ENCODE measurements around the gene G3BP1.

GRCh38 chr5:151787817-151788216, 16.1 kb downstream of the G3BP1 start:
- TF ChIP-seq, protein P1, sequence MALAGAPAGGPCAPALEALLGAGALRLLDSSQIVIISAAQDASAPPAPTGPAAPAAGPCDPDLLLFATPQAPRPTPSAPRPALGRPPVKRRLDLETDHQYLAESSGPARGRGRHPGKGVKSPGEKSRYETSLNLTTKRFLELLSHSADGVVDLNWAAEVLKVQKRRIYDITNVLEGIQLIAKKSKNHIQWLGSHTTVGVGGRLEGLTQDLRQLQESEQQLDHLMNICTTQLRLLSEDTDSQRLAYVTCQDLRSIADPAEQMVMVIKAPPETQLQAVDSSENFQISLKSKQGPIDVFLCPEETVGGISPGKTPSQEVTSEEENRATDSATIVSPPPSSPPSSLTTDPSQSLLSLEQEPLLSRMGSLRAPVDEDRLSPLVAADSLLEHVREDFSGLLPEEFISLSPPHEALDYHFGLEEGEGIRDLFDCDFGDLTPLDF (CRISPR knock-in tag; IDR thresholded peaks at IDR 0.05) = no peak
- TF ChIP-seq, protein P2, sequence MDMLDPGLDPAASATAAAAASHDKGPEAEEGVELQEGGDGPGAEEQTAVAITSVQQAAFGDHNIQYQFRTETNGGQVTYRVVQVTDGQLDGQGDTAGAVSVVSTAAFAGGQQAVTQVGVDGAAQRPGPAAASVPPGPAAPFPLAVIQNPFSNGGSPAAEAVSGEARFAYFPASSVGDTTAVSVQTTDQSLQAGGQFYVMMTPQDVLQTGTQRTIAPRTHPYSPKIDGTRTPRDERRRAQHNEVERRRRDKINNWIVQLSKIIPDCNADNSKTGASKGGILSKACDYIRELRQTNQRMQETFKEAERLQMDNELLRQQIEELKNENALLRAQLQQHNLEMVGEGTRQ (CRISPR knock-in tag; IDR thresholded peaks at IDR 0.05) = no peak
- TF ChIP-seq, protein P3, sequence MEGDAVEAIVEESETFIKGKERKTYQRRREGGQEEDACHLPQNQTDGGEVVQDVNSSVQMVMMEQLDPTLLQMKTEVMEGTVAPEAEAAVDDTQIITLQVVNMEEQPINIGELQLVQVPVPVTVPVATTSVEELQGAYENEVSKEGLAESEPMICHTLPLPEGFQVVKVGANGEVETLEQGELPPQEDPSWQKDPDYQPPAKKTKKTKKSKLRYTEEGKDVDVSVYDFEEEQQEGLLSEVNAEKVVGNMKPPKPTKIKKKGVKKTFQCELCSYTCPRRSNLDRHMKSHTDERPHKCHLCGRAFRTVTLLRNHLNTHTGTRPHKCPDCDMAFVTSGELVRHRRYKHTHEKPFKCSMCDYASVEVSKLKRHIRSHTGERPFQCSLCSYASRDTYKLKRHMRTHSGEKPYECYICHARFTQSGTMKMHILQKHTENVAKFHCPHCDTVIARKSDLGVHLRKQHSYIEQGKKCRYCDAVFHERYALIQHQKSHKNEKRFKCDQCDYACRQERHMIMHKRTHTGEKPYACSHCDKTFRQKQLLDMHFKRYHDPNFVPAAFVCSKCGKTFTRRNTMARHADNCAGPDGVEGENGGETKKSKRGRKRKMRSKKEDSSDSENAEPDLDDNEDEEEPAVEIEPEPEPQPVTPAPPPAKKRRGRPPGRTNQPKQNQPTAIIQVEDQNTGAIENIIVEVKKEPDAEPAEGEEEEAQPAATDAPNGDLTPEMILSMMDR (IDR thresholded peaks at IDR 0.05) = no peak
- TF ChIP-seq SP1 (CRISPR knock-in tag; conservative IDR thresholded peaks at IDR 0.05) = no peak
- no peak for TF ChIP-seq RELA (CRISPR knock-in tag; IDR thresholded peaks at IDR 0.05; ENCODE audit: borderline replicate concordance)
- no peak for TF ChIP-seq JUN (CRISPR knock-in tag; IDR thresholded peaks at IDR 0.05)

Data from WTC11 (cell line).